ENCODE data around the gene MRPL44. TPM values are rescaled to one million over a fixed set of nuclear protein-coding genes. Genes with fewer than 3 reads are reported as not detected.

The MRPL44 gene
- total RNA-seq, 1 donor from 2014 or later: 20.7 TPM

DNA sequence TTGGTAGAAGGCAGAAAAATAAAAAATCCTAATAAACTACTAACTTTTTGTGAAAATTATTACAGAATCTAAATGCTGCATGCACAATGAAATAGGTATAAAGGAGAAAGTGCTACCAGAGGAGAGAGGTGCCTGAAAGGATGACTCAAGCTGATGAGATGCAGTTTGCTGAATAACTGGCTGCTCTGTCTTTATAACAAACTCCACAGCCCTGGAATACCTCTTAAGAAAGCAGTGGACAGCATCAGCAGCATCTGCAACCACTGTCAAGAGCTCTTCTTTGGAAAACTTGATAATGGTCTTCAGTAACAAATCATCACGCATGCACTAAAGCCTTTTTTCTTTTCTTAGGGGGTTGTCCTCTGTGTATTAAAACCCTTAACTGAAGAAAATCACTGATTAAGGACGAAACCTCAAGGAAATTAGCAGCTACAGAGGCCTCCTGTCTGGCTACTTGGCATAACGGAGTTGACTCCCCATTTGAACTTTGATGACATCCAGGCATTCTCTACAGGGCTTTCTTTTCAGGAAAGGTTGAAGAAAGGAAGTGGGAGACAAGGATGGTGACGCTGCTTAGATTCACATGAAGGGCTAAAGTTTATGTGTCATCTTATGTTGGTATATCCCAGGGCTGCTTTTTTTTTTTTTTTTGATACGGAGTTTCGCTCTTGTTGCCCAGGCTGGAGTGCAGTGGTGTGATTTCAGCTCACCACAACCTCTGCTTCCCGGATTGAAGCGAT lies 40.9 kb upstream of the MRPL44 start:
- no peak overlapping the region for H3K4me3 ChIP-seq
- TF ChIP-seq, protein P1, sequence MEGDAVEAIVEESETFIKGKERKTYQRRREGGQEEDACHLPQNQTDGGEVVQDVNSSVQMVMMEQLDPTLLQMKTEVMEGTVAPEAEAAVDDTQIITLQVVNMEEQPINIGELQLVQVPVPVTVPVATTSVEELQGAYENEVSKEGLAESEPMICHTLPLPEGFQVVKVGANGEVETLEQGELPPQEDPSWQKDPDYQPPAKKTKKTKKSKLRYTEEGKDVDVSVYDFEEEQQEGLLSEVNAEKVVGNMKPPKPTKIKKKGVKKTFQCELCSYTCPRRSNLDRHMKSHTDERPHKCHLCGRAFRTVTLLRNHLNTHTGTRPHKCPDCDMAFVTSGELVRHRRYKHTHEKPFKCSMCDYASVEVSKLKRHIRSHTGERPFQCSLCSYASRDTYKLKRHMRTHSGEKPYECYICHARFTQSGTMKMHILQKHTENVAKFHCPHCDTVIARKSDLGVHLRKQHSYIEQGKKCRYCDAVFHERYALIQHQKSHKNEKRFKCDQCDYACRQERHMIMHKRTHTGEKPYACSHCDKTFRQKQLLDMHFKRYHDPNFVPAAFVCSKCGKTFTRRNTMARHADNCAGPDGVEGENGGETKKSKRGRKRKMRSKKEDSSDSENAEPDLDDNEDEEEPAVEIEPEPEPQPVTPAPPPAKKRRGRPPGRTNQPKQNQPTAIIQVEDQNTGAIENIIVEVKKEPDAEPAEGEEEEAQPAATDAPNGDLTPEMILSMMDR (IDR thresholded peaks at IDR 0.05): no peak
- H3K9me3 ChIP-seq: no peaks in the 10 kb centered on the region
- H3K27ac ChIP-seq: no peak overlapping the region
- H3K36me3 ChIP-seq: peaks cover 41% of the 10 kb centered on the region
- ATAC-seq (no peak), DNase-seq (no peak)
- H3K4me1 ChIP-seq: peaks cover 28% of the 10 kb centered on the region
- H3K27me3 ChIP-seq (ENCODE audit: low read depth): no peaks in the 10 kb centered on the region
- intact Hi-C loops (cut with DNase I): no loop called here

- no peaks in the 10 kb centered on the region for H3K27me3 ChIP-seq (ENCODE audit: low read depth)
- H3K4me3 ChIP-seq: no peak overlapping the region
- ATAC-seq (peak; percentile 59 to 76), DNase-seq (peak; percentile 60)
- no peaks in the 10 kb centered on the region for H3K9me3 ChIP-seq
- no peak overlapping the region for H3K27ac ChIP-seq
- peaks cover 28% of the 10 kb centered on the region for H3K4me1 ChIP-seq
- intact Hi-C loops (cut with DNase I): no loop called here
- TF ChIP-seq, protein P1 (IDR thresholded peaks at IDR 0.05): no peak
- H3K36me3 ChIP-seq: peaks cover 28% of the 10 kb centered on the region
Observed at GRCh38 chr2:223918671-223919134, 38.6 kb upstream of the MRPL44 start.

- Histone ChIP-seq H3K27ac (no peak overlapping the region), H3K9me3 (no peaks in the 10 kb centered on the region), H3K4me3 (no peak overlapping the region), H3K4me1 (peaks cover 23% of the 10 kb centered on the region), H3K27me3 (ENCODE audit: low read depth) (no peaks in the 10 kb centered on the region), H3K36me3 (peaks cover 23% of the 10 kb centered on the region)
- DNase-seq (no peak), ATAC-seq (peak in 1 of 2 donors; percentile 42)
- intact Hi-C loops (cut with DNase I): no loop called here
- TF ChIP-seq, protein P1 (IDR thresholded peaks at IDR 0.05): no peak
Observed at GRCh38 chr2:223920109-223920508, 37.2 kb upstream of the MRPL44 start.

GRCh38 chr2:223921204-223921603 lies 36.1 kb upstream of the MRPL44 start:
- H3K9me3 ChIP-seq: no peaks in the 10 kb centered on the region
- TF ChIP-seq, protein P1 (IDR thresholded peaks at IDR 0.05): no peak
- peaks cover 23% of the 10 kb centered on the region for H3K4me1 ChIP-seq
- DNase-seq (no peak), ATAC-seq (no peak)
- no peaks in the 10 kb centered on the region for H3K27me3 ChIP-seq (ENCODE audit: low read depth)
- intact Hi-C loops (cut with DNase I): no loop called here
- no peak overlapping the region for H3K27ac ChIP-seq
- peaks cover 15% of the 10 kb centered on the region for H3K36me3 ChIP-seq
- H3K4me3 ChIP-seq: no peak overlapping the region

- no peak for DNase-seq
- TF ChIP-seq, protein P1 (IDR thresholded peaks at IDR 0.05): no peak
- Histone ChIP-seq H3K4me1 (peaks cover 23% of the 10 kb centered on the region), H3K9me3 (no peaks in the 10 kb centered on the region), H3K27me3 (ENCODE audit: low read depth) (no peaks in the 10 kb centered on the region), H3K27ac (no peak overlapping the region), H3K36me3 (peaks cover 4% of the 10 kb centered on the region), H3K4me3 (no peak overlapping the region)
- intact Hi-C loops (cut with DNase I): no loop called here
- ATAC-seq: no peak
Observed at GRCh38 chr2:223922308-223922707, 35.0 kb upstream of the MRPL44 start.
